Astrocyte of the hippocampus (primary cell): ENCODE data around the gene SCAPER.
"Not testable (repeated sequence)": the region's sequence is repeated elsewhere in the genome, so short reads cannot be mapped to it uniquely, and the experiment has no call there.

Experiments used
- DNase-seq: peaks from one replicate; pipeline ENCODE4 v3.0.0; 2011; ENCODE audit warnings: low read depth, low spot score

The SCAPER gene

GRCh38 chr15:76325704-76326103 is 579.4 kb downstream of the SCAPER start:
- DNase-seq = no peak

GRCh38 chr15:76324066-76324465 is 581.1 kb downstream of the SCAPER start:
- DNase-seq = no peak

- DNase-seq = no peak
Observed at GRCh38 chr15:76321602-76322001, 583.5 kb downstream of the SCAPER start.

- no peak for DNase-seq
Observed at GRCh38 chr15:76321171-76321570, 584.0 kb downstream of the SCAPER start.

GRCh38 chr15:76320012-76320411 is 585.1 kb downstream of the SCAPER start:
- no peak for DNase-seq

- DNase-seq = no peak
Observed at GRCh38 chr15:76313731-76314130, 591.4 kb downstream of the SCAPER start.

GRCh38 chr15:76313175-76313567 is 592.0 kb downstream of the SCAPER start:
- not testable (repeated sequence) for DNase-seq

GRCh38 chr15:76312540-76313174 is 592.5 kb downstream of the SCAPER start:
- no peak for DNase-seq

- DNase-seq = peak; percentile 98
Observed at GRCh38 chr15:76311100-76311953, 593.8 kb downstream of the SCAPER start, which contains the start of gene ETFA. Gene ETFA, minus strand, starts transcription at chr15:76311469. Its CDS starts 81 bp downstream, at chr15:76311388.

- DNase-seq = peak; percentile 55
Observed at GRCh38 chr15:76310475-76311099, 594.6 kb downstream of the SCAPER start.

- peak; percentile 52 for DNase-seq
Observed at GRCh38 chr15:76309601-76310330, 595.4 kb downstream of the SCAPER start.

- no peak for DNase-seq
Observed at GRCh38 chr15:76303909-76304308, 601.2 kb downstream of the SCAPER start.

GRCh38 chr15:76299786-76300185 is 605.4 kb downstream of the SCAPER start:
- no peak for DNase-seq

GRCh38 chr15:76298986-76299385 is 606.2 kb downstream of the SCAPER start:
- no peak for DNase-seq

- DNase-seq = not testable (repeated sequence)
Observed at GRCh38 chr15:76297951-76298350, 607.2 kb downstream of the SCAPER start.
